Vagina (tissue), 2 donors: Measurements from ENCODE around the gene MCCC2.

Experiments
- CTCF ChIP-seq, 3 experiments: fragments of 450-650 bp in 2 of 3; fragments of 200-600 bp in 1 of 3; sonication (generic) in 1 of 3; IDR thresholded peaks; one replicate each; pipeline ENCODE4 v1.5.1; 2017 to 2019; ENCODE audit warnings: antibody characterized with exemption in 3 of 3, mild to moderate bottlenecking in 2 of 3, moderate library complexity in 2 of 3
- POLR2A ChIP-seq, 2 donors: fragments of 450-650 bp; IDR thresholded peaks; one replicate each; pipeline ENCODE4 v1.6.1; 2017; ENCODE audit warnings: antibody characterized with exemption in 2 of 2, mild to moderate bottlenecking in 2 of 2, moderate library complexity in 2 of 2

- TF ChIP-seq CTCF (IDR thresholded peaks at IDR 0.05) (no peak), POLR2A (IDR thresholded peaks at IDR 0.05) (no peak)
These were observed 93.4 kb downstream of the MCCC2 start for GRCh38 chr5:71680510-71680909.
